ENCODE measurements around the gene SAMD4A.

GRCh38 chr14:54556535-54556934, 10.4 kb upstream of the SAMD4A start:
- TF ChIP-seq EZH2 (IDR thresholded peaks at IDR 0.05; ENCODE audit: insufficient read depth, poor library complexity, severe bottlenecking) (no peak), EZH2phosphoT487 (IDR thresholded peaks at IDR 0.05; ENCODE audit: insufficient read depth, low read depth) (no peak)
